ENCODE data around the gene TMPRSS7.

TMPRSS7 gene

DNA sequence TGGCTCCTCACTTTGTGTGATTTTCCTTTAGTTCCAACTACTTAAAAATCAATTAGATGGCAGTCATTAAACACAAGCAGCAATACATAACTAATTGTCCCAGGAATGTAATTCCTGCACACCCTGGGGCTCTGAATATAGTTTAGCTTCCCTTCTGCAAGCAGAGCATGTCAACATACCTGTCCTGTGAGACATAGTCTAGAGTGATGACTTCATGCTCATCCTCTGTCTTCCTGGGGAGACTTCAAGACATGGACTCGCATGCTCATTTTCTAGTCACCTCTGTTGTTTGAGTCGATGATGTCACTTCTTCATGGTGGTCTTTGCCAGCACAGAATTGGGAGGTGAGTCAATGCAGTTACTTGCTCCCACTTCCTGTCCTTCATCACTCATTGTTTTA is 67.4 kb downstream of the TMPRSS7 start:
- no peak for DNase-seq (ENCODE audit: low read depth)

DNA sequence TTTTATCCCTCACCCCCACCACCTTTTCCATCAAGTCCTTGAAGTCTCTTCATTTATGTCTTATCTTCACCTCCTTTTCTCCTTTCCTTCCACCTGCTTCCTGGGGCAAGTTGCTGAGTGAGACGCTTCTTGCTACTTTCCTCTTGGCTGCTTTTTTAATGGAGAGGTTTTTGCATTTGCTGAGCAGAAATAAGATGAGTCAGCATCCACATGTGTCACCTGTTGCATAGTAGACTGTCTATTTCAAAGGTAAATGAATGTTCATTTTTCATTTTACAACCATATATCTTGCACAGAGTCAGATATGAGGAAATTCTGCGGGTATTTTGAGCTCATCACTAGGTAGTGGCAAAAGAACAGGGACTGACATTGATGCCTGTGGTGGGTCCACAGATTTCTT is 70.2 kb downstream of the TMPRSS7 start:
- no peak for DNase-seq (ENCODE audit: low read depth)

DNA sequence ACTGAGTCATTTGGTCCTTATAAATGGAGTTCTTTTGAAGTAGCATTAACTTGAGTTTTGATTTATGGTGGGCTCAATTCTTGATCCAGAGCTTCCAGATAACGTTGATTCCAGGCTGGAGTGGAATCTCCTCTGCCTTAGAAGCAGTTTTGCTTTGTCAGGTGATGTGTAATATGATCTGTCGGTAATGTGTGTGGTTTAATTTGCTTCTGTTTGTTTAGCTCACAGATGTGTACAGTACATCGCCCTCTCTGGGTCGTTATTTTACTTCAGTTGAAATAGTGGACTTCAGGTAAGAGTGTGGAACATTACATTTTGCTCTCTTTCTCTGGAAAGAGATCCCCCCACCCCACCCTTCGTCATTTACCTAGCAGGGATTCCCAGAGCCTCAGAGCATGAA is 74.8 kb downstream of the TMPRSS7 start:
- DNase-seq (ENCODE audit: low read depth) = no peak

DNA sequence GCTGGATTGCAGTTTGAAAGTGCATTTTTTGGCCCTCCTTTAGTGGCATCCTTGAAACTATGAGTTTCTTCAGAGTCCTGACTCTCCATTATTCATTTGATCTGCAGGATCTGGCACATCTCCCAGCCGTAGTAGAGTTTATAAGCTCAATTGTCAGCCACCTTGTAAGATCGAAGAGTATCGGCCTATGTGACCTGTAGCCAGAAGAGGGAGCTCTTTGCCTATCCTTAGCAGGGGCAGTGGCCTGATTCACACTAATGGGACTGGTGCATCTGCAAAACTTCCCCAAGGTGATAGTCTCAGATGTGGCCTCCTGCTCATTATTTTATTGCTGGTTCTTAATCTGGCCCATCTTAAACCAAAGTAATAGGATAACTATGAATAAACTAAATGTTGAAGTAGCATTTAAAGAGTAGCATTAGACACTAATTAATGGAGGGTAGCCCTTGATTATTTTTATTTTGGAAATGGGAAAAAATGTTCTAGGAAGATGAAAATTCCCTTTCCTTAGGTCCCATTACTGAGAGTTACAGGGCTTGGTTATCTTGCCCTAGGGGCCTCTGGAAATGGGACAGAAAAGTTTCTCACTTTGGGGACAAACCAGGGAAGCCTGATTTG is 77.4 kb downstream of the TMPRSS7 start:
- DNase-seq (ENCODE audit: low read depth) = peak; percentile 11

DNA sequence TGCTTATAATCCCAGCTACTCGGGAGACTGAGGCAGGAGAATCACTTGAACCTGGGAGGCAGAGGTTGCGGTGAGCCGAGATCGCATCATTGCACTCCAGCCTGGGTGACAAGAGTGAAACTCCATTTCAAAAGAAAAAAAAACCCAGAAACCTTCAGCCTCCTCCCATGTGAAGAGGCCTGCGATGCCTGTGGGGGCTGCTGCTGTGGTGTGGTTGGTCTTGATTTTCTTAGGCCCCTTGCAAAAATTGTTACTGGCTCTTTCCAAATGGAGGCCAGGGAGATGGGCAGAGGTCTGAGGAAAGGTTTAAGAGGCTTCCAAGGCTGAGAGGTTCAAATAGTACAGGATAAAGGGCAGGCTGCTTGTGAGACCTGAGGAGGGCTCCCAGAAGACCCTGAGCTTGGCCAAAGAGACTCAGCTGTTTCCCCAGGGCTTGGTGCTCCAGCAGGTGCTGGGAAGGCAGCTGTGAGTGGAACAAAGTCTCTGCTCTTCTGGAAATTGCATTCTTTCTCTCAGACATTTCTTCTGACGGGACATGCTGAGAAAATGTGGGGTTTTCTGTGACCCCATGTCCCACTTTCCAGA is 80.1 kb downstream of the TMPRSS7 start:
- DNase-seq (ENCODE audit: low read depth) = no peak

DNA sequence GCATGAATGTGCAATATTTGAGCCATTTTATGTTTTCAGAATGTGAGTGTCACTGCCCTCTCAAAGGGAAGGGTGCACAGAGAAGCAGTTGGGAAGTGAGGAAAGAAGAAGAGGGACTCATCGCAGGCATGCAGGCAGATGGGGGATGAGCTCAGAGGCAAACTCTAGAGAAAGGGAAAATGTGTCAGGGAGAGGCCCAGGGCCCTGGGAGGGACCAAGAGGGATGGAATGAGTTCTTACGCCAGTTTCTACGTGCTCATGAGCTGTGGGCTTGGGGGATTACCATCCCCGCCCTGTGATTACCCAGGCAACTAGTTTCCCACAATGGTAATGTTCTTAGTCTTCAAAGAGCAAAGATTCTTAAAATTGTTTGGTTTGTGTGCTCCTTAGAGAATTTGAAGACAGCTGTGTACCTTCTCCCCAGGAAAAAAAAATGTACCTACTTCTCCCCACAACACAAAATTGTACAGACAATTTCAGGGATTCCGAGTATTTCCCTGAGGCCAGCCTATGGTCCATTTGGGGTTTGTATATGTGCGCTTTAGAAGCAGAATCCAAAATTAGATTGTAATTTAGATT is 80.7 kb downstream of the TMPRSS7 start:
- DNase-seq (ENCODE audit: low read depth) = no peak

DNA sequence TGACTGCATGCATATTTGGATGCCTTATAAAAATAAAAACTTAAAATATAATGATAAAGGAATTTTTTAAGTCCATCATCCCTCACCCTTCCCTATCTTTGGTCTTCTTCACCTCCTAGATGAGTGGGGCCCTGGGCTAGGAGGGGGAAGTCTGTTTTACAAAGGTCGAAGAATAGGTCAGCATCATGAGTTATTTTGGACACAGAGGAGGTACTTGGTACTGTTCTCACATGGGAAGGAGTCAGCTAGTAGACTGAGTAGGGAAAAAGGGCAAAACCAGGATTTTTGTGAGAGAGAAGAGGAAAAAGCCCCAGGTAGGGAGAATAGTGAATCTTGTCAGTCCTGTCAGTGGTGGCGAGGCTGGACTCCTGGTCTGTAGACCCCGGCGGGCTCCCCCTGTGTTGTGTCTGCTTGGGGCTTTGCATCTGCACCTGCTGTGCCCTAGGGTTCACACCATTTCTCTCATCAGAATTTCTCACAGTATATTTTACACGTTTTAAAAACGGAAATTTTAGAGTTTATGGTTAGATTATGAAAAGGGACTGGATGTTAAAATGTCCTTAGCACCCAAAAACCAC is 81.4 kb downstream of the TMPRSS7 start:
- no peak for DNase-seq (ENCODE audit: low read depth)

DNA sequence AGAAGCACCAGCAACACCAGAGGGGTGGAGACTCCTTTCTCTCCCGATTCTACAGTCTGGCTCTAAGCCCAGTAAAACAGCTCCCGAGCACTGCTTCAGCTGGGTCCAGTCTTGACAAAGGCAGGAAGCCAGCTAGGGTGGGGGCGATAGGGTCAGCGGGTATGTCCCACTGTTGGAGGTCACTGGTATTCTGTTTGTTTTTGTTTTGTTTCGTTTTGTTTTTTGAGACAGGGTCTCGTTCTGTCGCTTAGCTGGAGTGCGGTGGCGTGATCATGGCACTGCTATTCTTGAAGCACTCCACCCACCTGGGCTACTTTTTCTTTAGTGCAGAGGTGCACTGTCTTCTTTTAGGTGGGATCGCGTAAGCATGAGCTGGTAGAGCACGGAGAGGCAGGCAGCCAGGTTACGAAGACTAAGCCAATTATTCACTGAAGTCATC is 82.2 kb downstream of the TMPRSS7 start:
- DNase-seq (ENCODE audit: low read depth) = no peak

DNA sequence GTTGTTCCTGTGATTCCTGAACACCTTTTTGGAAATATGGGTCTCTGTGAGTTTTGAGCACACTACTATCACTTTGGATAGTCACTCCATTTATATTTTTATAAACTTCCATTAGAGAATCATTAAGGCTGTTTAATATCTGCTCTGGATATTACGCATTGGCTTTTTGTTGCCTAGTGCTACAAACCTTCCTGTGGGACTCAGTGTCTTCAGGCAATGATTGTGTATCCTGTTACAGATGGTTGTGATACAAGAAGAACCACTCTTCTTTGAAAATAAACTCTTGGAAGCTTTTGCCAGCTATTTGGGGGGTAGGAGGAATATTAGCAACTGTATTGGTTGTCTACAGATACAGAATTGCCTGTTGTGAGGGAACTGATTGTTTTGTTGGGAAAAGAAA is 82.9 kb downstream of the TMPRSS7 start:
- no peak for DNase-seq (ENCODE audit: low read depth)

DNA sequence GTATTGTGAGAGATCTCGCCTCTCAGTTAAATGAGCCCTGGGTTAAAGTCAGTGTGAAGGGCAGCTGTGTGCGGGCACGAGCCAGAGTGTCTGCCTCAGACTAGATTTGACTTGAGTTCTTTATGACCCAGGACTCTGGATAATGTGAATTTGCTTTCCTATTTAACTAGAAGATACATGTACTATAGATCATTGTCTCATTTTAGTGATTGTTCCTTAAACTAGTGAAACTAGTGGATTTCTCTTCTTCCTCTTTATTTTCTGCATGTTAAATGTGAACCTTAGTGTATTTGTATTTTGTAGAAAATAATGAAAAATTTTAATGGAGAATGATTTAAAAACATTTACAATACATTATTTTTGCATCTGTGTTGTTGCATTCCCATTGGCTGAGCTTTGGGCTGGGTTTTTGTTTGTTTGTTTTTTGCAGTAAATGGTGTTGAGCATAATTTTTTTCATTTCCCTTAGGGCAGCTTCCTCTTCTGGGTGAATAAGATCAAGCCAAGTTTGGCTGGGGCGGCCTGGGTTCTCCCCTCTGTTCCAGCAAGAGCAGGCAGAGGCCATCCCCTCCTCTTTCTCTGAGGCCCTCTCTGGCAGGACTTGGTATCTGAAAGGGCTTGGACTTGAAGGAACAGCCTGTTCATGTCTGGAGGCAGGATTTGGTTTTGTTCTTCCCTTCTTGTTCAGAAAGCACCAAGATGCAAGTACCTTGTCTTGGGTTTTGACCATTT is 83.5 kb downstream of the TMPRSS7 start:
- DNase-seq (ENCODE audit: low read depth) = no peak

DNA sequence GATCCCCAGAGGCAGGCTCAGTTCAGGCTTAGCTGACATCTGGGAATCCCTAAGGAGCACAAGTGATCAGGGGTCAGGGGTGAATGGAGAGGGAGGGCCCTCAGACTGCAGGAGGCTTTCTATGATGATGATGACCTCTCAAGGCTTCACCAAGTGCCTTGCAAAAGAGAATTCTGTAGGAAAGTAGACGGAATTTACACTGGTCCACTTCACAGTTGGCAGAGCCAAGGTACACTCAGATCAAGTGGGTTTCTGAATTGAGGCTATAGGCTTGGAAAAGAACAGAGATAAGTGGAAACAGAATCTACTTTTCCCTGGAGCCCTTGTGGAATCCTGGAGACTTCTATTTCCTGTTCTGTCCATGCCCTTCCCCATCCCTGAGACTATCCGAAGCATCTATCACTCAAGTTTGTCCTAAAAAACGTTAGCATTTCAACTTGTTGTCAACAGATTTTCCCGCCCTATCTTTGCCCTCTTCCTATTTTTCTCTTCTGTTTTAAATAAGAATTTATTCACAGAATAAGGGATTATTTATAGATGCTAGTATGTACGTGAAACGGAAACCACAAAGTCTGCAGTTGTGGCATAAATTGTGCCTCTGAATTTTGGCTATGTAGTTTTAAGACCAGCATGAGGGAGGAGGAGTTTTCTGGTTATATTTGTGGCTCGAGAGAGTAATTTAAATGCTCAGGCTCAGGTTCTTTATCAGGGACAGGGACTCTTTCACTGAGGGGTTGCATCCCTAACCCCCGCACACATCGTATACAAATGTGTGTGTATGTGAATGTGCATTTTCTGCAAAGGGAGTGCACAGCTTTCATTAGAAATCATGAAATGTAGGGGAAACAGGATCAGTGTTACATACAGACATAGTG is 85.7 kb downstream of the TMPRSS7 start:
- no peak for DNase-seq (ENCODE audit: low read depth)

DNA sequence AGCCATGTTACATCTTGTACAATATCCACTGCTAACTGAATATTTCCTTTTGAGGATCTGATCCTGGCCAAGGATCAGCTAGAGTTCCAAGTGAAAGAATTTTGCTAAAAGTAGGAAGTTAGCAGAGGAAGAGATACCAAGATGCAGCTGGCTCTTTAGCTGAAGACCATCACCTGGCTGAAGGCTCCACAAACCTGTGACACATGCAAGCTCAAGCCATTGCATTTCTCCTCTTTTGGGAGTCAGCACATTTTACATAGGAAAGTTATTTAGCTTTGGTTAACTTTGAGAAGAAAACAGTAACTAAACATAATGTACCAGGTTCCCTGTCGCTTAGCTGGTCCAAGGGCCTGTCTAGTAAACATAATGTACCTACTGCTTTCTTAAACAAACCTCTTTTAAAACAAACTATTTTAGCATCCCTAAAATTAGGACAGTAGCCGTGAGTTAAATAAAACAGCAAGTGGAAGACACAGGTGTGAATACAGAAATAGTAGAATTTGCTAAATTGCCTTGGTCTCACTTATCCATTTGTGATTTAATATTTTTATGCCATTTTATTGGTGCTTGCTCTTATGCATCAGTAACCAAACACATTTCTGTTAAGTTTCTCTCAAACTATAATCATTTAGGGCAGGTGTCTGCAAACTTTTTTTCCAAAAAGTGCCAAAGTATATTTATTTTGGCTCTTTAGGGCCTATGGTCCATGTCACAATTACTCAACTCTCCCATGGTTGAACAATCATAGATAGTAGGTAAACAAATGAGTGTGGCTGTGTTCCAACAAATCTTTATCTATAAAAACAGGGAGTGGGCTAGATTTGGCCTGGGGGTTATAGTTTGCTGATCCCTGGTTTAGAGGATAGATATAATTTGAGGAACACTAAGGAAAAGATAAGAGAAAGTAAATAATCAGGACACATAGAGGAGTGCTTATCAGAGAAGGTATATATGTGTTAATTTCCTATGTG is 87.3 kb downstream of the TMPRSS7 start:
- DNase-seq (ENCODE audit: low read depth) = no peak

DNA sequence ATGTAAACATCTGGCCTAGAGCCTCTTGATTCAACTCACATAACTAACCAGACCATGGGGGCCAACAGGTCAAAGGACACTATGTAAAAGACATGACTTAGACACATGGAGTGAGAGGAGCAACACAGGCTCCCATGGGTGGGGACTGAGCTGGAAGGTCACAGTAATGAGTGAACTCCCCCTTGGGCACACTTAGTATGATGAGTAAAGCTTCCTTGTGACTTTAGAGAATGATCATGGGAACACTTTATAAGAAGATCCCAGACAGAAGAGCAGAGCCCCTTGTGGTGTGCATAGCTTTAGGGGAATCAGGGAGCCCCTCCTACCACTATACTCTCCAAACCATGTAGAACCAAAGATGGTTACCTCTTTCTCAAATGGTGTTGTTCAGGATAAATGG is 88.3 kb downstream of the TMPRSS7 start:
- DNase-seq (ENCODE audit: low read depth) = no peak

DNA sequence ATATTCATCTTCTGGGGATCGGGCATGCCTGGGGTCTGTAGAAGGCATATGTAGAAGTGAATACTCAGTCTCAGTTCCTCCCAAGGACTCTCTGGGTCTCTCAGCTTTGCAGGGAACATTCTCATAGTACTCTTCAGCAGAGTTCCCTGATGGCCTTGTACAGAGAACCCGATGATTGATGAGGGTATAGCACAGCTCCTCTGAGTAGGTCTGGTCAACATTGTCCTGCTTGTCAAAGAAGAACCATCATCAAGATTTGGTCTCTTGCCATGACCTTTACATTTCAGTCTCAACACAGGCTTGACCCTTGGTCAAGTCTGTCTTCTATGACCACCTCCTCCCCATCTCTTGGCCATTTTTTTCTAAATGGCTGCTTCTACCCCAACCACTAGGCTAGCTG is 89.0 kb downstream of the TMPRSS7 start:
- DNase-seq (ENCODE audit: low read depth) = no peak

DNA sequence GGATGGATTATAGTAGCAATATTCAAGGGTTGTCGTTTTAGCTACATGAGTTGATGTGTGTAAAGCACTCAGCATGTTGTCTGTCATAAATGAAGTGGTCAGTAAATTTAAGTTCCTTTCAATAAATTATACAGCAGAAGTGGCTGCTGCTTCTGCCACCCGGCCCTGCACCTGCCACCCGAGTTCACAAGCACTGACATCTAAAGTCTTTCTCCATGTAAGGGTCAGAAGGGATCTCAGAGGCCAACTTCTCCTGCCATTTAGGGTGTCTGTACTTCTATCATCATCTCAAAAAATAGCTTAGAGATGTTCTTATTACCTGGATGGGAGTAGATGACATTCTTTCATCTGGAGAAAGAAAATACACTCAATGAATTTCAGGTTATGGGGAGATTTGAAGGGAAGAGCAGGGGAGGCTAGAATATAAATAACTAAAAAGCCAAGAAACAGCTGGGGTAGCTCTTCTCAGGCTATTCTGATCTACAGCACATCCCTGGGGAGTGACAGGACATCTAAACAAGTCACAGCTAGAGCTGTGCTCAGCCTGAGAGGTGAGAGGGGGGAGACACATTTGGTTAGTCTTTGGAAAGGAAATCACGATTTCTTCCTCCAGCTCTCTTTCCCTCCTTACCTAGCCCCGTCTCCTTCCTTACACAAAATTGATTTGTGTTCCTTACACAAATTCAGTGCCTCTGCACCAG is 90.5 kb downstream of the TMPRSS7 start:
- no peak for DNase-seq (ENCODE audit: low read depth)

DNA sequence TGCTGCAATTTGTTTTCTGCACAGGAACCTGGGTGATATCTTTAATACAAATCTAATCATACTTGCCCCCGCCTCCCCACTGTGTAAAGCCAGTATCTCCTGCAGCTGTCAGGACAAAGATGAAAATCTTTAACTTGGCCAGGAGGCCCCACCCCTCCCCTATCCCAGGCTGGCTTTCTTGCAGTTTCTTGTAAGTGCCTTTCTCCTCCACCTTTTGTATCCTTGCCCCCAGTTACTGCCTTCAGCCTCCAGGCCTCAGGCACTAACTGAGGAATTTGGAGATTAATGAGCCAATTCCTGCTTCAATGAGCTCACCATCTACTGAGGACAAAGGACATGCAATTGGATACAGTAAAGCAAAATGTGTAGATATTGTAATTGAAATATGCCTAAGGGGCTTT is 92.0 kb downstream of the TMPRSS7 start:
- DNase-seq (ENCODE audit: low read depth) = no peak

DNA sequence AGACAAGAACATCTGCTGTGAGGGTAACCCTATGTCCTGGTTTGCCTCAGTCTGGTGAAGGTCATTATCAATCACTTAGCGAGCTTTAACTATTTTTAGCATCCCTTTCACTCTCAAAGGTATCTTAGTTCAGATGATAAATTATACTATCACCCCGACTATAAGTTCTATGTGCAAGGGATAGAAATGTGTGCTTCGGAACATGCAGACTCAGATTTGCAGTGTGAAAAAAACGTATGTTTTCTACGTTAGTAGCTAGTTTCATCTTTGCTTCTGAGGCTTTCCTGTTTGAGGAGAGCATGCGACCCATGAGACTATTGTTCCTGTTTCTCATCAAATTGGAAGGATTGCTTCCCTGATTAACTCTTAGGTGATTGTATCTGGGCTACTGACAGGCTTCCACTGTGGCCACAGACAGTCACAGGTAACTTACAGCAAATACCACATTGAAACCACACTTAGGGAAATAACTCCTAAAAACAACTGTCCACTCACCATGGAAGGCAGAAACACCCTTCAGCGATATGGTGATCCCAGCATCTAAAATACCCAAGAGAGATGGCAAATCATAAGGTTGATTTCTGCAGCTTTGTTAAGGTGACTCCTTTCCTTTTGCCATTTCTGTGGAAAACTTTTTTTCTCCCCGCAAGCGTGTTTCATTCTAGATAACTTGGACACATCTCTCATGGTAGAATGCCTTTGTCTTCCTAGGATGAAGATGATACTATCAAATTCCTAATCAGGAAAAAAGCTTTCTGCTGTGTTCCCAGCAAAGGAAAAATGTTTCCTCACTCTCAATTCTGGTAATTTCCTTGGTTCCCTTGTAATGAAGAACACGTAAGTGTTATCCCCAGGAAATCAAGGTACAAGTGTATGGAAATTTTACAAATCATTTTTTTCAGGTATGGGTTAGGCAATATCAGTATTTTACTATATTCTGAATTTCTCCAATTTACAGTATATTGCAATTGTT is 93.3 kb downstream of the TMPRSS7 start:
- no peak for DNase-seq (ENCODE audit: low read depth)

DNA sequence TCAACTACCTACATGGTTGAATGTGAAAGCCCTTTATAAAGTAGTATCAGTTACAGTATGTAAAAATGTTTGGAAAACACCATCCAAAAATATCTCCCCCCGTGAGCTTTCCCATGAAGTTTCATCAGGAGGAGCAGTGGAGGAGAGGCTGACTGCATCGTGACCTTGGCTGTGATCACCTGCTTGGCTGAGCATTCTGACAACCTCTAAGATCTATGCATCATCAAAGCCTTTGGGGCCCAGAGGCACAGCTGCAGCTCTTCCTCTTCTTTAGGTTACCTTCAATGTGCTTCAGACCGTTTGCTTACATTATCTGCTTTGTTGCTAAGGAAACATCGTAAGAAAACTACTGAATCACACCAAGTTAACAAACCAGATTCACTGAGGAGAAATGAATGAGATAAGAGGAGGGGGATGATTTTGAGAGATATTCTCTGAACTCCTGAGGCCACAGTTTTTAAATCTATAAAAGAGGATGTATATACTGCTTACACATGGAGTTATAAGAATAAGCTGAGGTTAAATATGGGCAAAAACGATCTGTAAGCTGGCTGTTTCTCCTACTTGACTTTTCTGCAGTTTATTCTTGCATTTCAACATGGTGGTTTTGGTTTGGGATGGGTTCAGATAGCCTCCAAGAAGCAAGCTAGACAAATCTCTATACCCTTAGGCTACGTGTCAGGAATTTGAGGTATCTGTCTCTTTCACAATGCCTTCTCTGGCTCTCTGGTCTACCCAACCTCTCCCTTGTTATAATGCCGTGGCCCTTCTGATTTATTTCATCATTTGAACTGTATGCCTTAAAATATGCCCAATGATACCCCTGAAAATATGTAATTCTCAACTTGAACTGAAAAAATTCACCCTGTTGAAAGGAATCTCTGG is 94.5 kb downstream of the TMPRSS7 start:
- no peak for DNase-seq (ENCODE audit: low read depth)
